GM12864 (cell line): ENCODE data around the gene SYT5.

Experiments used
- DNase-seq: peaks from one replicate; pipeline ENCODE4 v3.0.0-alpha.2; 2011; ENCODE audit warnings: low read depth
- H3K4me3 ChIP-seq: 2 replicates; pipeline ENCODE4 v1.5.1; 2011; ENCODE audit warnings: mild to moderate bottlenecking, low read depth, low read length, control low read depth
- CTCF ChIP-seq: IDR thresholded peaks from 2 replicates; pipeline ENCODE4 v1.5.1; 2011; ENCODE audit warnings: low read depth, mild to moderate bottlenecking, moderate library complexity, low read length, control low read depth, inconsistent platforms; ENCODE audit errors: missing control alignments

SYT5 gene

GRCh38 chr19:55216461-55217198, 36.5 kb upstream of the SYT5 start:
- no peak for DNase-seq
- no peak overlapping the region for H3K4me3 ChIP-seq
- TF ChIP-seq CTCF: no peak

- no peak overlapping the region for H3K4me3 ChIP-seq
- TF ChIP-seq CTCF: no peak
- no peak for DNase-seq
Measured at GRCh38 chr19:55213547-55213946, 33.5 kb upstream of the SYT5 start.

GRCh38 chr19:55212447-55212846, 32.4 kb upstream of the SYT5 start:
- H3K4me3 ChIP-seq: no peak overlapping the region
- no peak for DNase-seq
- peak; percentile 50 for TF ChIP-seq CTCF

- no peak for TF ChIP-seq CTCF
- H3K4me3 ChIP-seq: no peak overlapping the region
- DNase-seq: no peak
Measured at GRCh38 chr19:55209693-55210472, 29.8 kb upstream of the SYT5 start.

GRCh38 chr19:55208880-55209692, 29.0 kb upstream of the SYT5 start, which contains the start of gene PTPRH:
Gene PTPRH (minus strand): TSS chr19:55209501. CDS start chr19:55209433, 68 bp downstream.
- no peak within 1 kb of the TSS for H3K4me3 ChIP-seq
- no peak for TF ChIP-seq CTCF
- no peak for DNase-seq

- DNase-seq: no peak
- no peak for TF ChIP-seq CTCF
- H3K4me3 ChIP-seq: no peak overlapping the region
Measured at GRCh38 chr19:55206664-55207500, 26.8 kb upstream of the SYT5 start.
